ENCODE results near the gene WBP1L.

WBP1L gene

GRCh38 chr10:102781921-102782557 is 38.3 kb downstream of the WBP1L start:
- no peak for DNase-seq

GRCh38 chr10:102782673-102783551 is 39.2 kb downstream of the WBP1L start:
- no peak for DNase-seq

- no peak for DNase-seq
These were observed 39.8 kb downstream of the WBP1L start for GRCh38 chr10:102783568-102783967.

- no peak for DNase-seq
These were observed 42.1 kb downstream of the WBP1L start for GRCh38 chr10:102785818-102786217.

GRCh38 chr10:102791754-102792395 is 48.1 kb downstream of the WBP1L start:
- DNase-seq, result no peak

GRCh38 chr10:102795453-102796406 is 52.0 kb downstream of the WBP1L start:
- no peak for DNase-seq

GRCh38 chr10:102796407-102797176 is 52.8 kb downstream of the WBP1L start:
- peak; percentile 54 to 69 for DNase-seq

- no peak for DNase-seq
These were observed 56.1 kb downstream of the WBP1L start for GRCh38 chr10:102799691-102800471.

GRCh38 chr10:102800611-102801335 is 57.0 kb downstream of the WBP1L start:
- no peak for DNase-seq

- no peak for DNase-seq
These were observed 57.7 kb downstream of the WBP1L start for GRCh38 chr10:102801496-102801895.

GRCh38 chr10:102801978-102802377 is 58.2 kb downstream of the WBP1L start:
- no peak for DNase-seq

GRCh38 chr10:102802920-102803534 is 59.3 kb downstream of the WBP1L start:
- DNase-seq, result peak; percentile 20 to 35

- no peak for DNase-seq
These were observed 60.8 kb downstream of the WBP1L start for GRCh38 chr10:102804382-102805055.

GRCh38 chr10:102808380-102808779 is 64.6 kb downstream of the WBP1L start:
- DNase-seq, result no peak

GRCh38 chr10:102811346-102811745 is 67.6 kb downstream of the WBP1L start:
- no peak for DNase-seq

- DNase-seq, result no peak
These were observed 68.6 kb downstream of the WBP1L start for GRCh38 chr10:102812231-102812876.

GRCh38 chr10:102813017-102813541 is 69.3 kb downstream of the WBP1L start:
- DNase-seq, result no peak

- no peak for DNase-seq
These were observed 70.1 kb downstream of the WBP1L start for GRCh38 chr10:102813734-102814452.
